ENCODE results near the gene ALPG.

ALPG gene

GRCh38 chr2:232376260-232376659 is 30.4 kb upstream of the ALPG start:
- TF ChIP-seq REST (IDR thresholded peaks at IDR 0.05; ENCODE audit: insufficient read depth in 1 of 2, low read depth in 2 of 2, low read length in 2 of 2) (no peak), SIN3A (IDR thresholded peaks at IDR 0.05; ENCODE audit: borderline replicate concordance, insufficient read depth, low read length) (no peak), TAF1 (IDR thresholded peaks at IDR 0.05; ENCODE audit: borderline replicate concordance, insufficient read depth, low read length) (no peak), FOXP2 (optimal IDR thresholded peaks at IDR 0.05; ENCODE audit: borderline replicate concordance, extremely low read depth, extremely low read length, insufficient read depth) (no peak), POLR2AphosphoS5 (IDR thresholded peaks at IDR 0.05; ENCODE audit: low read depth, low read length) (no peak)

GRCh38 chr2:232376713-232377112 is 29.9 kb upstream of the ALPG start:
- TF ChIP-seq POLR2AphosphoS5 (IDR thresholded peaks at IDR 0.05; ENCODE audit: low read depth, low read length) (no peak), REST (IDR thresholded peaks at IDR 0.05; ENCODE audit: insufficient read depth in 1 of 2, low read depth in 2 of 2, low read length in 2 of 2) (no peak), TAF1 (IDR thresholded peaks at IDR 0.05; ENCODE audit: borderline replicate concordance, insufficient read depth, low read length) (no peak), FOXP2 (optimal IDR thresholded peaks at IDR 0.05; ENCODE audit: borderline replicate concordance, extremely low read depth, extremely low read length, insufficient read depth) (no peak), SIN3A (IDR thresholded peaks at IDR 0.05; ENCODE audit: borderline replicate concordance, insufficient read depth, low read length) (no peak)

GRCh38 chr2:232377319-232377718 is 29.3 kb upstream of the ALPG start:
- TF ChIP-seq FOXP2 (optimal IDR thresholded peaks at IDR 0.05; ENCODE audit: borderline replicate concordance, extremely low read depth, extremely low read length, insufficient read depth) (no peak), TAF1 (IDR thresholded peaks at IDR 0.05; ENCODE audit: borderline replicate concordance, insufficient read depth, low read length) (no peak), SIN3A (IDR thresholded peaks at IDR 0.05; ENCODE audit: borderline replicate concordance, insufficient read depth, low read length) (no peak), REST (IDR thresholded peaks at IDR 0.05; ENCODE audit: insufficient read depth in 1 of 2, low read depth in 2 of 2, low read length in 2 of 2) (no peak), POLR2AphosphoS5 (IDR thresholded peaks at IDR 0.05; ENCODE audit: low read depth, low read length) (no peak)

- TF ChIP-seq SIN3A (IDR thresholded peaks at IDR 0.05; ENCODE audit: borderline replicate concordance, insufficient read depth, low read length) (no peak), REST (IDR thresholded peaks at IDR 0.05; ENCODE audit: insufficient read depth in 1 of 2, low read depth in 2 of 2, low read length in 2 of 2) (no peak), FOXP2 (optimal IDR thresholded peaks at IDR 0.05; ENCODE audit: borderline replicate concordance, extremely low read depth, extremely low read length, insufficient read depth) (no peak), POLR2AphosphoS5 (IDR thresholded peaks at IDR 0.05; ENCODE audit: low read depth, low read length) (no peak), TAF1 (IDR thresholded peaks at IDR 0.05; ENCODE audit: borderline replicate concordance, insufficient read depth, low read length) (no peak)
These were observed 28.6 kb upstream of the ALPG start for GRCh38 chr2:232377841-232378734.
